Measurements from ENCODE around the gene CECR2. TPM values are rescaled to one million over a fixed set of nuclear protein-coding genes. Genes with fewer than 3 reads are reported as not detected.

CECR2 gene
- total RNA-seq, 2 experiments from 2014 or later = 0.10 to 0.26 TPM

- H3K4me3 Mint-ChIP-seq = no peak overlapping the region
- no peak overlapping the region for H3K27ac Mint-ChIP-seq
- H3K36me3 Mint-ChIP-seq = no peaks in the 10 kb centered on the region
- no peaks in the 10 kb centered on the region for H3K9me3 Mint-ChIP-seq
- DNase-seq = no peak
- H3K4me1 Mint-ChIP-seq = no peaks in the 10 kb centered on the region
- H3K27me3 Mint-ChIP-seq = peaks cover 19% of the 10 kb centered on the region
Observed at GRCh38 chr22:17481424-17481823, 112.2 kb downstream of the CECR2 start.

- Mint-ChIP-seq H3K36me3 (no peaks in the 10 kb centered on the region), H3K27me3 (peaks cover 1% of the 10 kb centered on the region), H3K4me3 (no peak overlapping the region), H3K9me3 (no peaks in the 10 kb centered on the region), H3K27ac (no peak overlapping the region), H3K4me1 (no peaks in the 10 kb centered on the region)
- DNase-seq = no peak
Observed at GRCh38 chr22:17483688-17484372, 114.6 kb downstream of the CECR2 start.

GRCh38 chr22:17484608-17485007 lies 115.3 kb downstream of the CECR2 start:
- no peak for DNase-seq
- Mint-ChIP-seq H3K36me3 (no peaks in the 10 kb centered on the region), H3K27me3 (no peaks in the 10 kb centered on the region), H3K27ac (no peak overlapping the region), H3K4me1 (no peaks in the 10 kb centered on the region), H3K4me3 (no peak overlapping the region), H3K9me3 (no peaks in the 10 kb centered on the region)

- no peak for DNase-seq
- no peak overlapping the region for H3K27ac Mint-ChIP-seq
- H3K9me3 Mint-ChIP-seq = no peaks in the 10 kb centered on the region
- H3K36me3 Mint-ChIP-seq = no peaks in the 10 kb centered on the region
- no peaks in the 10 kb centered on the region for H3K4me1 Mint-ChIP-seq
- H3K27me3 Mint-ChIP-seq = no peaks in the 10 kb centered on the region
- no peak overlapping the region for H3K4me3 Mint-ChIP-seq
Observed at GRCh38 chr22:17486313-17486712, 117.1 kb downstream of the CECR2 start.

GRCh38 chr22:17486719-17487118 lies 117.5 kb downstream of the CECR2 start:
- H3K36me3 Mint-ChIP-seq = no peaks in the 10 kb centered on the region
- no peaks in the 10 kb centered on the region for H3K4me1 Mint-ChIP-seq
- no peak for DNase-seq
- H3K27me3 Mint-ChIP-seq = no peaks in the 10 kb centered on the region
- no peak overlapping the region for H3K4me3 Mint-ChIP-seq
- no peak overlapping the region for H3K27ac Mint-ChIP-seq
- H3K9me3 Mint-ChIP-seq = no peaks in the 10 kb centered on the region

GRCh38 chr22:17489101-17489500 lies 119.8 kb downstream of the CECR2 start:
- no peaks in the 10 kb centered on the region for H3K27me3 Mint-ChIP-seq
- no peaks in the 10 kb centered on the region for H3K4me1 Mint-ChIP-seq
- DNase-seq = no peak
- H3K36me3 Mint-ChIP-seq = no peaks in the 10 kb centered on the region
- H3K27ac Mint-ChIP-seq = no peak overlapping the region
- no peak overlapping the region for H3K4me3 Mint-ChIP-seq
- H3K9me3 Mint-ChIP-seq = no peaks in the 10 kb centered on the region

- H3K36me3 Mint-ChIP-seq = no peaks in the 10 kb centered on the region
- H3K9me3 Mint-ChIP-seq = no peaks in the 10 kb centered on the region
- H3K4me1 Mint-ChIP-seq = no peaks in the 10 kb centered on the region
- H3K4me3 Mint-ChIP-seq = no peak overlapping the region
- H3K27ac Mint-ChIP-seq = no peak overlapping the region
- DNase-seq = no peak
- H3K27me3 Mint-ChIP-seq = no peaks in the 10 kb centered on the region
Observed at GRCh38 chr22:17491090-17491640, 121.9 kb downstream of the CECR2 start.

- H3K4me3 Mint-ChIP-seq = no peak overlapping the region
- no peak for DNase-seq
Observed at GRCh38 chr22:17492247-17492646, 123.0 kb downstream of the CECR2 start.

GRCh38 chr22:17493419-17493981 lies 124.2 kb downstream of the CECR2 start:
- Mint-ChIP-seq H3K9me3 (no peaks in the 10 kb centered on the region), H3K27ac (no peak overlapping the region), H3K36me3 (no peaks in the 10 kb centered on the region), H3K4me1 (no peaks in the 10 kb centered on the region), H3K4me3 (no peak overlapping the region), H3K27me3 (no peaks in the 10 kb centered on the region)
- no peak for DNase-seq

More at GRCh38 chr22:17492247-17492646, 123.0 kb downstream of the CECR2 start:
- Mint-ChIP-seq H3K36me3 (no peaks in the 10 kb centered on the region), H3K9me3 (no peaks in the 10 kb centered on the region), H3K27me3 (no peaks in the 10 kb centered on the region), H3K27ac (no peak overlapping the region), H3K4me1 (no peaks in the 10 kb centered on the region)

- Mint-ChIP-seq H3K36me3 (no peaks in the 10 kb centered on the region), H3K27me3 (peaks cover 7% of the 10 kb centered on the region), H3K4me1 (no peaks in the 10 kb centered on the region), H3K27ac (no peak overlapping the region), H3K9me3 (no peaks in the 10 kb centered on the region), H3K4me3 (no peak overlapping the region)
- DNase-seq = no peak
Observed at GRCh38 chr22:17496841-17497240, 127.6 kb downstream of the CECR2 start.

GRCh38 chr22:17501679-17502285 lies 132.5 kb downstream of the CECR2 start:
- H3K4me1 Mint-ChIP-seq = no peaks in the 10 kb centered on the region
- no peaks in the 10 kb centered on the region for H3K36me3 Mint-ChIP-seq
- H3K4me3 Mint-ChIP-seq = no peak overlapping the region
- peaks cover 14% of the 10 kb centered on the region for H3K27me3 Mint-ChIP-seq
- no peak overlapping the region for H3K27ac Mint-ChIP-seq
- no peaks in the 10 kb centered on the region for H3K9me3 Mint-ChIP-seq
- DNase-seq = no peak

GRCh38 chr22:17508110-17508509 lies 138.8 kb downstream of the CECR2 start:
- Mint-ChIP-seq H3K4me3 (no peak overlapping the region), H3K36me3 (no peaks in the 10 kb centered on the region), H3K27ac (no peak overlapping the region), H3K4me1 (no peaks in the 10 kb centered on the region), H3K27me3 (peaks cover 9% of the 10 kb centered on the region), H3K9me3 (no peaks in the 10 kb centered on the region)
- no peak for DNase-seq

- Mint-ChIP-seq H3K4me3 (no peak overlapping the region), H3K4me1 (no peaks in the 10 kb centered on the region), H3K9me3 (no peaks in the 10 kb centered on the region), H3K27ac (no peak overlapping the region), H3K27me3 (peaks cover 9% of the 10 kb centered on the region), H3K36me3 (no peaks in the 10 kb centered on the region)
- DNase-seq = no peak
Observed at GRCh38 chr22:17512960-17513359, 143.7 kb downstream of the CECR2 start.

GRCh38 chr22:17513612-17514011 lies 144.4 kb downstream of the CECR2 start:
- peaks cover 9% of the 10 kb centered on the region for H3K27me3 Mint-ChIP-seq
- H3K27ac Mint-ChIP-seq = no peak overlapping the region
- no peaks in the 10 kb centered on the region for H3K36me3 Mint-ChIP-seq
- no peak overlapping the region for H3K4me3 Mint-ChIP-seq
- DNase-seq = no peak
- H3K9me3 Mint-ChIP-seq = no peaks in the 10 kb centered on the region
- H3K4me1 Mint-ChIP-seq = no peaks in the 10 kb centered on the region

- H3K27ac Mint-ChIP-seq = no peak overlapping the region
- H3K9me3 Mint-ChIP-seq = no peaks in the 10 kb centered on the region
- no peak for DNase-seq
- H3K27me3 Mint-ChIP-seq = peaks cover 9% of the 10 kb centered on the region
- H3K4me3 Mint-ChIP-seq = no peak overlapping the region
- no peaks in the 10 kb centered on the region for H3K4me1 Mint-ChIP-seq
- no peaks in the 10 kb centered on the region for H3K36me3 Mint-ChIP-seq
Observed at GRCh38 chr22:17514084-17514483, 144.8 kb downstream of the CECR2 start.

- DNase-seq = no peak
- H3K36me3 Mint-ChIP-seq = no peaks in the 10 kb centered on the region
- H3K4me3 Mint-ChIP-seq = no peak overlapping the region
- no peaks in the 10 kb centered on the region for H3K4me1 Mint-ChIP-seq
- H3K9me3 Mint-ChIP-seq = no peaks in the 10 kb centered on the region
- peaks cover 18% of the 10 kb centered on the region for H3K27me3 Mint-ChIP-seq
- no peak overlapping the region for H3K27ac Mint-ChIP-seq
Observed at GRCh38 chr22:17518406-17518805, 149.1 kb downstream of the CECR2 start.

All from activated naive CD8-positive, alpha-beta T cell treated with anti-CD3 and anti-CD28 coated beads for 36 hours (primary cell).